ENCODE measurements around the gene HDAC8.

- TF ChIP-seq CTCF (IDR thresholded peaks at IDR 0.05): peak; percentile 33
- TF ChIP-seq SIN3A (IDR thresholded peaks at IDR 0.05; ENCODE audit: borderline replicate concordance, insufficient read depth, low read depth, low read length): no peak
- no peak for TF ChIP-seq POLR2AphosphoS5 (IDR thresholded peaks at IDR 0.05; ENCODE audit: low read depth, low read length)
Observed at GRCh38 chrX:72609313-72609712, 36.7 kb upstream of the HDAC8 start.
